ENCODE data around the gene RSPH4A.

GRCh38 chr6:116577486-116577885 lies 38.8 kb upstream of the RSPH4A start:
- TF ChIP-seq CTCF (IDR thresholded peaks at IDR 0.05; ENCODE audit: low read length) (no peak), EZH2 (IDR thresholded peaks at IDR 0.05; ENCODE audit: borderline replicate concordance, low read length) (no peak)

Data from OCI-LY1 (cell line).